ENCODE results near the gene HOMEZ. TPM values are rescaled to one million over a fixed set of nuclear protein-coding genes. Genes with fewer than 3 reads are reported as not detected.

HOMEZ gene
- total RNA-seq, 6 experiments from 2014 or later: 7.3 to 9.2 (median 7.5) TPM

- H3K4me3 Mint-ChIP-seq: no peak overlapping the region
- H3K9me3 Mint-ChIP-seq: no peaks in the 10 kb centered on the region
- DNase-seq: no peak
- H3K27ac Mint-ChIP-seq: no peak overlapping the region
- peaks cover 33% of the 10 kb centered on the region for H3K36me3 Mint-ChIP-seq (ENCODE audit: low read depth)
- peaks cover 23% of the 10 kb centered on the region for H3K4me1 Mint-ChIP-seq (ENCODE audit: low read depth)
- TF ChIP-seq CTCF (IDR thresholded peaks at IDR 0.05): no peak
- H3K27me3 Mint-ChIP-seq (ENCODE audit: insufficient read depth): peaks cover 5% of the 10 kb centered on the region
Observed at GRCh38 chr14:23324993-23325392, 39.1 kb upstream of the HOMEZ start.

- Mint-ChIP-seq H3K4me3 (no peak overlapping the region), H3K4me1 (ENCODE audit: low read depth) (peaks cover 28% of the 10 kb centered on the region), H3K27me3 (ENCODE audit: insufficient read depth) (peaks cover 4% of the 10 kb centered on the region), H3K36me3 (ENCODE audit: low read depth) (peaks cover 39% of the 10 kb centered on the region), H3K9me3 (no peaks in the 10 kb centered on the region), H3K27ac (no peak overlapping the region)
- DNase-seq: no peak
- no peak for TF ChIP-seq CTCF (IDR thresholded peaks at IDR 0.05)
Observed at GRCh38 chr14:23324455-23324846, 38.5 kb upstream of the HOMEZ start.

- DNase-seq: no peak
- Mint-ChIP-seq H3K4me3 (no peak overlapping the region), H3K4me1 (ENCODE audit: low read depth) (peaks cover 30% of the 10 kb centered on the region), H3K27me3 (ENCODE audit: insufficient read depth) (peaks cover 4% of the 10 kb centered on the region), H3K36me3 (ENCODE audit: low read depth) (peaks cover 40% of the 10 kb centered on the region), H3K27ac (no peak overlapping the region), H3K9me3 (no peaks in the 10 kb centered on the region)
- TF ChIP-seq CTCF (IDR thresholded peaks at IDR 0.05): no peak
Observed at GRCh38 chr14:23323838-23324454, 38.0 kb upstream of the HOMEZ start.

GRCh38 chr14:23322568-23323517 lies 36.9 kb upstream of the HOMEZ start:
- no peak for TF ChIP-seq CTCF (IDR thresholded peaks at IDR 0.05)

GRCh38 chr14:23321572-23322547 lies 35.9 kb upstream of the HOMEZ start:
- peak overlapping the region; percentile 92 for H3K4me3 Mint-ChIP-seq
- H3K36me3 Mint-ChIP-seq (ENCODE audit: low read depth): peaks cover 44% of the 10 kb centered on the region
- no peak; the same call in 1 of the 2 replicates for TF ChIP-seq CTCF (IDR thresholded peaks at IDR 0.05)
- H3K27ac Mint-ChIP-seq: peak overlapping the region; percentile 96
- H3K4me1 Mint-ChIP-seq (ENCODE audit: low read depth): peaks cover 30% of the 10 kb centered on the region
- no peaks in the 10 kb centered on the region for H3K9me3 Mint-ChIP-seq
- H3K27me3 Mint-ChIP-seq (ENCODE audit: insufficient read depth): peaks cover 4% of the 10 kb centered on the region
- peak; percentile 66 for DNase-seq

More at GRCh38 chr14:23322568-23323517, 36.9 kb upstream of the HOMEZ start:
- peaks cover 30% of the 10 kb centered on the region for H3K4me1 Mint-ChIP-seq (ENCODE audit: low read depth)
- peaks cover 4% of the 10 kb centered on the region for H3K27me3 Mint-ChIP-seq (ENCODE audit: insufficient read depth)
- peaks cover 40% of the 10 kb centered on the region for H3K36me3 Mint-ChIP-seq (ENCODE audit: low read depth)
- H3K4me3 Mint-ChIP-seq: peak overlapping the region; percentile 92
- no peak for DNase-seq
- no peaks in the 10 kb centered on the region for H3K9me3 Mint-ChIP-seq
- H3K27ac Mint-ChIP-seq: peak overlapping the region; percentile 96
